CD14-positive monocyte (primary cell): ENCODE measurements around the gene ADAMTS7. TPM values are rescaled to one million over a fixed set of nuclear protein-coding genes. Genes with fewer than 3 reads are reported as not detected.
"Not testable (repeated sequence)": the region's sequence is repeated elsewhere in the genome, so short reads cannot be mapped to it uniquely, and the experiment has no call there.

Experiments
- DNase-seq, 3 donors: peaks; one replicate each; pipeline ENCODE4 v3.0.0-alpha.2; 2011 to 2022
- H2AFZ ChIP-seq: 2 replicates; pipeline ENCODE4 v1.6.0; 2012; ENCODE audit warnings: mild to moderate bottlenecking, low read depth, low read length, inconsistent platforms; ENCODE audit not compliant: insufficient read depth, poor library complexity, severe bottlenecking
- H3K27ac ChIP-seq, 2 donors: 1 replicate in 1 of 2; 2 replicates in 1 of 2; pipeline ENCODE4 v1.5.1; 2012 to 2013; ENCODE audit warnings: low read length in 2 of 2, control low read depth in 1 of 2, inconsistent platforms in 1 of 2, low read depth in 1 of 2, mild to moderate bottlenecking in 1 of 2
- H3K27me3 ChIP-seq, 2 donors: one replicate each; pipeline versions ENCODE4 v1.6.0 to v1.6.1; 2011 to 2013; ENCODE audit warnings: low read length in 2 of 2; ENCODE audit not compliant: control insufficient read depth in 2 of 2, insufficient read depth in 2 of 2
- H3K36me3 ChIP-seq, 2 donors: replicated peaks in 1 of 2; 1 replicate in 1 of 2; 2 replicates in 1 of 2; pipeline versions ENCODE4 v1.5.1 to v1.6.1; 2012 to 2013; ENCODE audit warnings: low read length in 2 of 2, control low read depth in 1 of 2, inconsistent platforms in 1 of 2, mild to moderate bottlenecking in 1 of 2; ENCODE audit not compliant: insufficient read depth in 2 of 2, control insufficient read depth in 1 of 2
- H3K4me1 ChIP-seq, 2 donors: 1 replicate in 1 of 2; 2 replicates in 1 of 2; pipeline versions ENCODE4 v1.5.1 to v1.6.1; 2012 to 2013; ENCODE audit warnings: low read length in 2 of 2, control low read depth in 1 of 2, inconsistent platforms in 1 of 2, mild to moderate bottlenecking in 1 of 2, moderate library complexity in 1 of 2; ENCODE audit not compliant: insufficient read depth in 2 of 2, control insufficient read depth in 1 of 2
- H3K4me2 ChIP-seq: replicated peaks from 2 replicates; pipeline ENCODE3; 2012; ENCODE audit warnings: low read length, moderate library complexity, mild to moderate bottlenecking; ENCODE audit not compliant: poor library complexity, severe bottlenecking; ENCODE audit errors: extremely low read depth
- H3K4me3 ChIP-seq, 3 experiments: fragments of 200-600 bp in 1 of 3; sonication (generic) in 1 of 3; replicated peaks in 1 of 3; 1 replicate in 2 of 3; 2 replicates in 1 of 3; pipeline ENCODE4 v1.5.1; 2011 to 2013; ENCODE audit warnings: low read length in 3 of 3, mild to moderate bottlenecking in 3 of 3, control low read depth in 2 of 3, low read depth in 2 of 3, inconsistent platforms in 1 of 3, moderate library complexity in 1 of 3
- H3K79me2 ChIP-seq: 2 replicates; pipeline ENCODE4 v1.6.0; 2012; ENCODE audit warnings: mild to moderate bottlenecking, control low read depth, inconsistent platforms, low read length, moderate library complexity; ENCODE audit not compliant: insufficient read depth
- H3K9ac ChIP-seq: 2 replicates; pipeline ENCODE4 v1.6.0; 2017; ENCODE audit warnings: low read length, mild to moderate bottlenecking; ENCODE audit not compliant: insufficient read depth, poor library complexity, severe bottlenecking
- H3K9me3 ChIP-seq, 2 donors: replicated peaks in 1 of 2; 1 replicate in 1 of 2; 2 replicates in 1 of 2; pipeline versions ENCODE4 v1.5.1 to v1.6.1; 2012 to 2013; ENCODE audit warnings: low read length in 2 of 2, control low read depth in 1 of 2; ENCODE audit not compliant: control insufficient read depth in 1 of 2, insufficient read depth in 1 of 2
- H4K20me1 ChIP-seq: 2 replicates; pipeline ENCODE4 v1.6.0; 2012; ENCODE audit warnings: mild to moderate bottlenecking, low read length, control low read depth, moderate library complexity; ENCODE audit not compliant: insufficient read depth
- H3K27ac Mint-ChIP-seq, 7 donors: one replicate each; pipeline ENCODE4 v1.8.0; 2020; ENCODE audit warnings: mild to moderate bottlenecking in 7 of 7, mixed read lengths in 7 of 7, moderate library complexity in 6 of 7, inconsistent platforms in 2 of 7
- H3K27me3 Mint-ChIP-seq, 3 donors: one replicate each; pipeline ENCODE4 v1.8.0; 2021 to 2022; ENCODE audit warnings: low read depth in 3 of 3, mild to moderate bottlenecking in 3 of 3, mixed read lengths in 3 of 3, moderate library complexity in 3 of 3, inconsistent platforms in 1 of 3
- H3K36me3 Mint-ChIP-seq, 2 donors: one replicate each; pipeline ENCODE4 v1.8.0; 2020; ENCODE audit warnings: mixed read lengths in 2 of 2, inconsistent platforms in 1 of 2, mild to moderate bottlenecking in 1 of 2
- H3K4me1 Mint-ChIP-seq: one replicate; pipeline ENCODE4 v1.8.0; 2020; ENCODE audit warnings: mild to moderate bottlenecking, mixed read lengths
- H3K4me3 Mint-ChIP-seq, 2 donors: one replicate each; pipeline ENCODE4 v1.8.0; 2020; ENCODE audit warnings: mild to moderate bottlenecking in 2 of 2, mixed read lengths in 2 of 2, moderate library complexity in 1 of 2
- H3K9me3 Mint-ChIP-seq, 7 donors: one replicate each; pipeline ENCODE4 v1.8.0; 2020 to 2022; ENCODE audit warnings: mixed read lengths in 7 of 7, mild to moderate bottlenecking in 6 of 7, moderate library complexity in 6 of 7, inconsistent platforms in 2 of 7
- WGBS: methylation state at CpG from one replicate; pipeline ENCODE4 v1.1.5; 2013; ENCODE audit warnings: missing lambda C conversion rate; ENCODE audit not compliant: insufficient coverage; 5-methylcytosine and 5-hydroxymethylcytosine counted together
- intact Hi-C, 2 donors: fragments of 100-400 bp; cut with micrococcal nuclease; formaldehyde crosslinking; loops; one replicate each; pipeline versions ENCODE4 v1.15.0 to v1.15.1; 2023
- polyA plus RNA-seq, 3 donors: library from polyadenylated mRNA; depleted of rRNA in 1 of 3; unstranded in 2 of 3; stranded (reverse) in 1 of 3; fragments of 300-500 nt in 2 of 3; fragments of >200 nt in 1 of 3; fragmentation: Illumina TruSeq in 2 of 3; gene quantifications; 1 replicate in 2 of 3; 2 replicates in 1 of 3; pipeline ENCODE4 v1.2.3, GENCODE V29; 2012 to 2021
- TF ChIP-seq, protein P1 (sequence below): fragments of 200-600 bp; IDR thresholded peaks from one replicate; pipeline ENCODE4 v1.8.0; 2022; ENCODE audit warnings: antibody characterized with exemption, mild to moderate bottlenecking

Gene ADAMTS7
- polyA plus RNA-seq, 3 donors, result not detected

DNA sequence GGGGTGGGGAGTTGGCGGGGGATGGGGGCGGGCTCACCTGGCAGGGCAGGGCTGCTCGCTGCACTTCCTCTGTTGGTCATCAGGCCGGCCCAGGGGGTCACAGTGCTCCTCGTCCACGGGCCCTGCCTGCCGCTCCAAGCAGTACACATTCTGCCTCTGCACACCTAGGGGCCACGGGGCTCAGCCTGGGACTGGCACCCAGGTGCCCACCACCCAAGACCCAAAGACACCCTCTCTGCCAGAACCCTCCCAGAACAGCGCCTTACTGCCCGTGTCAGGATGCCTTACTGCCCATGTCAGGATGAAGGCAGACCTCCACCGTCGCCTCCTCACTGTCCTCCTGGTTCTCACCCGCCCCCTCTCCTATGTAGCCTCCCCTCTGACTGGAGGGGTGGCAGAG, 43.2 kb downstream of the ADAMTS7 start:
- TF ChIP-seq, protein P1, sequence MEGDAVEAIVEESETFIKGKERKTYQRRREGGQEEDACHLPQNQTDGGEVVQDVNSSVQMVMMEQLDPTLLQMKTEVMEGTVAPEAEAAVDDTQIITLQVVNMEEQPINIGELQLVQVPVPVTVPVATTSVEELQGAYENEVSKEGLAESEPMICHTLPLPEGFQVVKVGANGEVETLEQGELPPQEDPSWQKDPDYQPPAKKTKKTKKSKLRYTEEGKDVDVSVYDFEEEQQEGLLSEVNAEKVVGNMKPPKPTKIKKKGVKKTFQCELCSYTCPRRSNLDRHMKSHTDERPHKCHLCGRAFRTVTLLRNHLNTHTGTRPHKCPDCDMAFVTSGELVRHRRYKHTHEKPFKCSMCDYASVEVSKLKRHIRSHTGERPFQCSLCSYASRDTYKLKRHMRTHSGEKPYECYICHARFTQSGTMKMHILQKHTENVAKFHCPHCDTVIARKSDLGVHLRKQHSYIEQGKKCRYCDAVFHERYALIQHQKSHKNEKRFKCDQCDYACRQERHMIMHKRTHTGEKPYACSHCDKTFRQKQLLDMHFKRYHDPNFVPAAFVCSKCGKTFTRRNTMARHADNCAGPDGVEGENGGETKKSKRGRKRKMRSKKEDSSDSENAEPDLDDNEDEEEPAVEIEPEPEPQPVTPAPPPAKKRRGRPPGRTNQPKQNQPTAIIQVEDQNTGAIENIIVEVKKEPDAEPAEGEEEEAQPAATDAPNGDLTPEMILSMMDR, result no peak
- H3K4me1 Mint-ChIP-seq, result no peaks in the 10 kb centered on the region
- Histone ChIP-seq H3K9me3 (no peaks in the 10 kb centered on the region), H3K27ac (no peak overlapping the region), H3K4me1 (no peaks in the 10 kb centered on the region), H3K36me3 (no peaks in the 10 kb centered on the region), H3K79me2 (no peaks in the 10 kb centered on the region), H2AFZ (no peak overlapping the region), H3K4me2 (no peak overlapping the region), H4K20me1 (no peaks in the 10 kb centered on the region), H3K27me3 (no peaks in the 10 kb centered on the region), H3K4me3 (no peak overlapping the region), H3K9ac (no peak overlapping the region)
- no peak for DNase-seq
- intact Hi-C loops, result no loop called here
- no peak overlapping the region for H3K27ac Mint-ChIP-seq
- peaks cover 0 to 5% (median 2%) of the 10 kb centered on the region in 3 donors for H3K27me3 Mint-ChIP-seq
- no peaks in the 10 kb centered on the region for H3K9me3 Mint-ChIP-seq
- 87% methylated on average over 4 of the region's 13 CpGs for WGBS
- H3K36me3 Mint-ChIP-seq, result no peaks in the 10 kb centered on the region
- H3K4me3 Mint-ChIP-seq, result no peak overlapping the region

DNA sequence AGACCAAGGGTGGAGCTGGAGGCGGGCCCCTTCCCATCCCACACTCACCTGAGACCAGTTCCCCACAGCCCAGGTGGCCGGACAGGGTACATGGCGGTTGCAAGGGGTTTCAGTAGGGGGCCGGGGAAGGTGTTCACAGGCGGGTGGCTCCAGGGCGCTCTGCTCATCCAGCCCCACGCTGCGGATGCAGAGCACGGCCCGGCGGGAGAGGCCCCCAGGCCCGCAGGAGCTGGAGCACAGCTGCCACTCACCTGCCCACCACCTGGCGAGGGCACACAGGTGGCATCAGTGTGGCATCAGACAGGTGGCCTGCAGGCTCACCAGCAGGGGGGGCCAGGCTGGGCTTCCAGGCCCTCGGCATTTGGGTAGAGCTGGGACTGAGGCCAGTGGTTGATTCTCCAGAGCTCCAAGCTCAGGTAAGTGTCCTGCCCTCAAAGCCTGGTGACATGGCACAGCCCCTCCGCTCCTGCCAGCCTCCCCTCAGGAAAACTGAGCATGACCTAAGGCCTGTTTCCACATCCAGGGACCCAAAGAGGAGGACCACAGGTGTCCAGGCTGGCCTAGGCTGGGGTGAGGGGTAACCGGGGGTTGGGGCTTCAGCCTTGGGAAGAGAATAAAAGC, 43.8 kb downstream of the ADAMTS7 start:
- Histone ChIP-seq H3K27me3 (no peaks in the 10 kb centered on the region), H3K4me3 (no peak overlapping the region), H3K9ac (no peak overlapping the region), H2AFZ (no peak overlapping the region), H3K27ac (no peak overlapping the region), H3K4me2 (no peak overlapping the region), H3K4me1 (no peaks in the 10 kb centered on the region), H3K9me3 (no peaks in the 10 kb centered on the region), H3K36me3 (no peaks in the 10 kb centered on the region), H3K79me2 (no peaks in the 10 kb centered on the region), H4K20me1 (no peaks in the 10 kb centered on the region)
- H3K27ac Mint-ChIP-seq, result no peak overlapping the region
- peaks cover 0 to 5% (median 3%) of the 10 kb centered on the region in 3 donors for H3K27me3 Mint-ChIP-seq
- TF ChIP-seq, protein P1, result no peak
- no peak overlapping the region for H3K4me3 Mint-ChIP-seq
- DNase-seq, result no peak
- no peaks in the 10 kb centered on the region for H3K9me3 Mint-ChIP-seq
- WGBS, result 95% methylated on average over 10 of the region's 16 CpGs
- intact Hi-C loops, result no loop called here
- no peaks in the 10 kb centered on the region for H3K36me3 Mint-ChIP-seq
- H3K4me1 Mint-ChIP-seq, result no peaks in the 10 kb centered on the region

DNA sequence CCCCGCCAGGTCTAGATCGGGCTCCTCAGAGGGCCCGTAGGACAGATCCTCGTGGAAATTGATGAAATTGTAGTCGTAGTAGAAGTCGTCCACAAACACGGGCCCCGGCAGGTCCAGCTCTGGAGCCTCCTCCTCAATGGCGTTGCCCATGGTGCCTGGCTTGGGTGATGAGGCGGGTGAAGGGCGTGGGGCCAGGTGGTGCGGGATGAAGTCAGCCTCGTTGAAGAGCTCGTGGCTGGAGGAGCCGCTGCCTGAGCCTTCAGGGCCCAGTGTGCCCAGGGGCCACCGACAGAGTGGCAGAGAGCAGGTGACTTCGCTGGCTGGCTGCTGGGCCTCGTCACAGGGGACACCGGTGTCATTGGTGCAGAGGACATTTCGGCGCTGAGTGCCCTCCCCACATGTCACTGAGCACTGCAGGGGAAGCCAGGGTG, 44.6 kb downstream of the ADAMTS7 start:
- H3K9me3 ChIP-seq, intact Hi-C loops, H3K27ac ChIP-seq, H3K36me3 Mint-ChIP-seq, H3K4me1 Mint-ChIP-seq, H3K4me3 Mint-ChIP-seq, H4K20me1 ChIP-seq, H3K9me3 Mint-ChIP-seq, H3K9ac ChIP-seq, DNase-seq, H3K4me1 ChIP-seq, H3K4me3 ChIP-seq, H3K36me3 ChIP-seq, H2AFZ ChIP-seq, H3K27me3 ChIP-seq, H3K79me2 ChIP-seq, H3K27me3 Mint-ChIP-seq, H3K4me2 ChIP-seq: not testable (repeated sequence)
- H3K27ac Mint-ChIP-seq, result peak overlapping the region in 1 of 7 donors; percentile 36
- WGBS, result 91% methylated on average over 7 of the region's 21 CpGs
